HL-60/S4 (cell line): ENCODE data around the gene MRPS14.
"Not testable (repeated sequence)": the region's sequence is repeated elsewhere in the genome, so short reads cannot be mapped to it uniquely, and the experiment has no call there.

Experiments used
- in situ Hi-C: fragments of 300-500 bp; cut with MboI; formaldehyde crosslinking; loops from 2 replicates; pipeline ENCODE4 v1.14.3; 2022; ENCODE audit warnings: low sequenced_read_pairs

The MRPS14 gene

GRCh38 chr1:175033953-175034352, 10.7 kb upstream of the MRPS14 start:
- in situ Hi-C loops, result loop anchor here (25.0 kb wide), 1 partner anchor 103 kb away; no protein-coding TSS in a partner anchor

- in situ Hi-C loops, result loop anchor here (25.0 kb wide), 1 partner anchor 113 kb away; no protein-coding TSS in a partner anchor
Observed at GRCh38 chr1:175024773-175025172, 1.5 kb upstream of the MRPS14 start.

DNA sequence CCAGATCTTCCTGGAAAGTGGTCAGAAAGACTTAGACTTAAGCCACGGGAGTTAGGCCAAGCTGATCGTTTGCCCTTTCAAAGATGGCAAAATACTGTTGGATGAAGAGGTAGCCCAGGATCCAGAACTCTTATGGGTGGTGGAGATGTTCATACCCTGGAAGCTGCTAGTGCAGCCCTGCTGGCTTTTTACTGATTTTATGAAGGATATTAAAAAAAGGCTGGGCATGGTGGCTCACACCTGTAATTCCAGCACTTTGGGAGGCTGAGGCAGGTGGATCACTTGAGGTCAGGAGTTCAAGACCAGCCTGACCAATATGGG, 657 bp upstream of the MRPS14 start:
- in situ Hi-C loops, result not testable (repeated sequence)

DNA sequence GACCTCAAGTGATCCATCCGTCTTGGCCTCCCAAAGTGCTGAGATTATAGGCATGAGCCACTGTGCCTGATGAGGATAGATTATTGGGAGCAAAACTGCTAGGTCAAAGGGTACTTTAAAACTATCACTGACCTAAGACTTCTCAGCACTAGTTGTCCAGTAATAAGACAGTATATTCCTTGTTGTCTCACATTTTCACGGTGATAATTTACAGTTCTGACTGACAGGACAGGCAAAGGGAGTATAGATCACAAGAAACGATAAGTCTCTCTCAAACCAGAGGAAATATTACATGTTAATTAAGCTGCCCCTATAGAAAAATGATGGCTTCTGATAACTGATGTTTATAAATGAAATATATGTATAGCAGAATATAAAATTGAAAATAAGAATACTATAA, 3.7 kb downstream of the MRPS14 start:
- in situ Hi-C loops, result no loop called here

DNA sequence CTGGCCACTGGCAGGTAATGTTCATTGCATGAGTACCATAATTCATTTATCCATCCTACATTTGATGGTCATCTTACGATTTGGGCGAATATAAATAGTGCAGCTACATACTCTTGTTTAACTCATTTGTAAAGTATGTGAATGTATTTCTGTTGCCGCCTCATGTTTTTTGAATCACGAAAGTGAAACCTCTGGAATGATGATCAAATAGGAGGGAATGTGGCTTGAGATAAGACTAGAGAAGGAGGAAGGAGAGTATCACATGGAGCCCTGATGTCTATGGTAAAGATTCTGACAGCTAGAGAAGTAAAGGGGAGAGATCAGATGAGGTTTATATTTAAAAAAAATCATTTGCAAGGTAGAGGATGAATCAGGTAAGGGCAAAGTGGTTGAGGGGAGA, 8.0 kb downstream of the MRPS14 start:
- in situ Hi-C loops, result no loop called here

DNA sequence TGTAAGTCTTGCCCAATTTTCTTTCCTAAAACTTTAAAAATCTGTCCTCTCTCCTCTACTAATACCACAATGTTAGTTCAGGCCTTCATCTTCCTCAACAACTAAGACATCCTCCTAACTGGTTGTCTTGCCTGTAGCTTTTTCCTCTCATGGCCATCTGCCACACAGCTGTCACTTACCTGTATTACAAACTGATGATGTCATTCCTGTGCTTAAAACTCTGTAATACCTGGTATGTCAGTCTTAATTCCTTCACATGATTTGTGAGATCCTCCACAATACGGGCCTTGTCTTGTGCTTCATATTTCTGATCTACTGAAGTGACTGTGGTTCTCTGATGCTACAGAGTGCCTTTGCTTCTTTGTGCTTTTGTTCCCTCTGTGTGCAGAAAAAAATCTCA, 9.8 kb downstream of the MRPS14 start:
- in situ Hi-C loops, result no loop called here

DNA sequence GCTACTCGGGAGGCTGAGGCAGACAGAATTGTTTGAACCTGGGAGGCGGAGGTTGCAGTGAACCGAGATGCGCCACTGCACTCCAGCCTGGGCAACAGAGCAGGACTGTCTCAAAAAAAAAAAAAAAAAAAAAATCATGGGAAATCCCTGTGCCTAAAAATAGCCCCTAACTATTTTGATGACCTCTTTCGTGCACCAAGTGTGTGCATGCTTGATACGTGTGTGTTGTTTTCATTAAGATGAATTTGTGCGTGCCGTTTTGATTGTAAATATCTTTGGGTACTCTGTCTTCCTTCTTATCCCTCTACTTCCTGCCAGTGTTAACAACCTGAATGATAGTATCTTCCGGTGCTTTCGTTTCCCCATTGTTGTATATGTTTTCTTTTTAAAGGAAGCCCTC, 13.7 kb downstream of the MRPS14 start:
- in situ Hi-C loops, result no loop called here

- in situ Hi-C loops, result no loop called here
Observed at GRCh38 chr1:175005085-175005783, 18.0 kb downstream of the MRPS14 start.

GRCh38 chr1:175003521-175003920, 19.7 kb downstream of the MRPS14 start:
- in situ Hi-C loops, result no loop called here

GRCh38 chr1:175002910-175003517, 20.2 kb downstream of the MRPS14 start:
- in situ Hi-C loops, result no loop called here

DNA sequence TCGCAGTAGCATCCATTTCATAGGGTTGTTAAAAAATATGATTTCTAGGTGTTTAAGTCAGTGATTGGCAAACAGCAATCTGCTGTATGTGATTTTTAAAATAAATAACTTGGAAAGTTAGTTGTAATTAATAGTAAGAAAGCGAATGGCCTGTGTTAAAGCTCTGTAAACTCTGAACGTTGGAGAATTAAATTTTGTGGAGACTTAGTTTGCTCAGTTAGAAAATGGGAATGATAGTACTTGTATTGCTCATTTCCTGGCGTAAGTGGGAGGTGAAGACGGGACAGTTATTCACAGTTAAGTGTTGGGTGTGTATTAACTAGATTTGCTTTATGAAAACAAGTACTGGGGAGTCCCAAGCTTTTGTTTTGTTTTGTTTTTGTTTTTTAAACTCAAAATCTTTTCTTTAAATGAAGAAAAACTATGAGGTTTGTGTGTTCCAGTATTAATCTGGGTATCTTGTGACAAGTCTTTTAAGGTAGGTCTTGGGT, 22.5 kb downstream of the MRPS14 start:
- in situ Hi-C loops, result no loop called here

DNA sequence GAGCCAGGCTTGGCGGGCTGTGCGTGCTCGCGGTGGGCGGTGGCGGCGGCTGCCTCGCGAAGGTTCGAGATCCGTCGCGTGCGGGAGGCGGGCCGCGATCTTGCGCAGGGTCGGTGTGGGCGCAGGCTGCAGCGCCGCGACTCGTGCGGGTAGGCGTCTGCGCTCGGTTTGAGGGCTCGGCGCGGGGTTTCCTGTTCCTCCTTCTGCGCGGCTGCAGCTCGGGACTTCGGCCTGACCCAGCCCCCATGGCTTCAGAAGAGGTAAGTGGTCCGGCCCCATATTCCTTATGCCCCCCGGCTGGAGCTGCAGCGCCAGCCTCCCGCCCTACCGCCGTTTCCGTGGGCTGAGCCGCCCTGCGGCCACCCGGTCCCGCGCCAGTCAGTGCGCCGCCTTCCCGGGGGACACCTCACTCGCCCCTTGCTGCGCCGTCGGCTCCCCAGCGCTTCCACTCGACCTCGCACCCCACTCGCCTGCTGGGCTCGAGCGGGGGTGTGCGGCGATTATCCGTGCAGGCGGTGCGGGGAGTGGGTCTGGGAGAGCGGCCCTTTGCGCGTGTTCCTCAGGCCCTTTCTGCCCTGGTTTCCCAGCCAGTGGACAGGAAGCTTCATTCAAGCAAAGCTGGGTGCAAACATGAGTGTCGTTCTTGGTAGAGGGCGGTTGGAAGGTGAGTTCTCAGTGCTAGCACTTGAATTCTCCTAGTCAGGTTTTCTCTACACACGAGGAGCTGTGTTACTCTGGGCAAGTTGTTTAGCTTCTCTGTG, 23.1 kb downstream of the MRPS14 start, which contains the start of gene CACYBP:
Gene CACYBP (plus strand): TSS at position 12 of the 761 bp plus-strand sequence. CDS start 234 bp downstream, at position 246.
- in situ Hi-C loops, result loop anchor here (25.0 kb wide), 1 partner anchor 738 kb away; no protein-coding TSS in a partner anchor

DNA sequence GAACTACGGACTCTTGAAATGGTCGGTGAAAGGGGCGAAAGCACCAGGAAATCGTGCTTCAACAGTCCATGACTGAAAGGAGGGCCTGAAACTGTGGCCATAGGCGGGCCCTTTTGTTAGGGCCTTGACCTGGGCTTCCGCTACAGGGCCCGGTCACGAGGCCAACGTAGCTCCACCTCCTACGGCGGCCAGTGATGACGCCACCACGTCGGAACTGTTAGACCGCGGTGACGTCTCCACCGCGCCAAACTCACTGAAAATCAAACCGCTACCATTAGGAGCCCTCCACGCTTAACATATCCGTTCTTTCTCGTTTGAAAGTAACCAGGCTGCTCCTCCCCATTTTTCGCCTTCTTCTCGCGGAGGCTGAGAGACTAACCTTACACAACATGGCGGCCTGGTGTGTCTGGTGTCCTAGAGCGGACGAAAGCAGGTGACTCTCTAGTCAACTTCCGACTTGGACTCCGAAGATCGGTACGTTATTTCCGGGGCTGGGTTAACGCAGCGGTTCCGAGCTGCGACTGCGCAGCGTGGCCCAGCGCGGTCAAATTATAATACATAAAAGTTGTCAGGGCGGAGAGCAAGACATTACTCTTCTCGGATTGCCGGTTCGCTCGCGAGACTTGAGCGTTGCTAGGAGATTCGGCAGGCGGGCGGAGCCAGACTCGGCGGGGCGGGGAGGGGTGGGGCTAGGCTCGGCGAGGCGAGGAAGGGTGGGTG, 23.8 kb downstream of the MRPS14 start:
- in situ Hi-C loops, result loop anchor here (25.0 kb wide), 1 partner anchor 737 kb away; no protein-coding TSS in a partner anchor

DNA sequence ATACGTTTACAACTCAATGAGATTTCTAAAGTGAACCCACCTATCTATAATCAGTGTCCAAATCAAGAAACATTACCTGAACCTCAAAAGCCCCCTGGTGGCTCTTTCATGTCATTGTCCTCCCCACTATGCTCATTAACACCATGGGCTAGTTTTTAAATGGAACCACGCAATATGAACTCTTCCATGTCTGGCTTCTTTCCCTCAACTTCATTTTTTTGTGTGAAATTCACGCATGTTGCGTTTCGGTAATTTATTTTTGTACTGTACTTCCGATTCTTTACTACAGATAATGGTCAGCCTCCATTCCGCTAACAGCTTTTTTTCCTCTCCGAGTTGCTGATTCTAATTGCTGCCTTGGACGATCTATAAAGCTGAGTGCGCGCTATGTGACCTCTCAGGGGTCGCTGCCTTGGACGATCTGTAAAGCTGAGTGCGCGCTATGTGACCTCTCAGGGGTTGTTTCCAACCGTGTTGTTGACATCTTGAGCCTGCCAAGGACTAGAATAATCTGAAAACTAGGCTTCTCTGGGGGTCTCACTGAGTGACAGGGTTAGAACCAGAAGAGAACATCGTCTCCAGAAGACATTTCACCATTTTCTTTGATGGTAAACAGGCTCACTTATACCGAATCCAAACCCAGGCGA, 24.5 kb downstream of the MRPS14 start:
- in situ Hi-C loops, result loop anchor here (25.0 kb wide), 1 partner anchor 736 kb away; no protein-coding TSS in a partner anchor

DNA sequence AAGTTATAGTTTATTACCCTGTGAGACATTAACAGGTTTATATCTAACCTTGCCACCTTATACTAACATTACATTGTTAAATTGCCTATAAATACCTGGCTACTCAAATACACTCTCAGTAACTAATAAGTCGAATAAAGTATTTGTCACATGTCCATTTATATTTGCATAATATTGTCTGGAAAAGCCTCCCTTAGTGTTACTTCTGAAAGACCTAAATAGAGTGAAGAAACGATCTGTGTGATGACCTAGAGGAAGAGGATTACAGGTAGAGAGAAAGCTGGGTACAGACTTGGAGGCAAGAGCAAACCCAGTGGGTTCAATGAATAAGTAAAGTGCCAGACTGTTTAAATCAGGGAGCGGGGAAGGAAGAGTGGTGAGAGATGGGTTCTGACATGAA, 26.2 kb downstream of the MRPS14 start:
- in situ Hi-C loops, result loop anchor here (25.0 kb wide), 1 partner anchor 735 kb away; no protein-coding TSS in a partner anchor

- in situ Hi-C loops, result loop anchor here (25.0 kb wide), 1 partner anchor 734 kb away; no protein-coding TSS in a partner anchor
Observed at GRCh38 chr1:174996476-174996875, 26.7 kb downstream of the MRPS14 start.

GRCh38 chr1:174995916-174996315, 27.3 kb downstream of the MRPS14 start:
- in situ Hi-C loops, result loop anchor here (25.0 kb wide), 1 partner anchor 734 kb away; no protein-coding TSS in a partner anchor

GRCh38 chr1:174995121-174995520, 28.1 kb downstream of the MRPS14 start:
- in situ Hi-C loops, result loop anchor here (25.0 kb wide), 1 partner anchor 733 kb away; no protein-coding TSS in a partner anchor

DNA sequence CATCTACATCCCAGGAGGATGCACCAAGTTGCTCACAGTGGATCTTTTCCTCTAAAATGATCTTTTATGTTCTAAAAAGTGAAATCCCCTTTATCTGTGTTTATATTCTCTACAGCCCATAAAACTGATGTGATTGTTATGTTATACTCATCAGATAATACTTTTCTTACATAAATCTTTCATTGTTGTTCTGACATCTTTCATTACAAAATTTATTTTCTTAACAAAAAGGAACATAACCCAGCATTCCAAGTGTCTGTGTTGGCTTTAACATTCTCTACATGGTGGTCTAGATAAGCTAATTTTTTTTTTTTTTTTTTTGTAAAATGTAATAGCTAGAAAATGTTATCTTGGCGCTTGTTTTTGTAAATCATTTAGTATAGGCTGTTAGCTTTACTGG, 31.8 kb downstream of the MRPS14 start:
- in situ Hi-C loops, result loop anchor here (5.0 to 25.0 kb wide), 2 partner anchors 219 to 729 kb away; no protein-coding TSS in a partner anchor
